Measurements from ENCODE around the gene MRPL19.
"Not testable (repeated sequence)": the region's sequence is repeated elsewhere in the genome, so short reads cannot be mapped to it uniquely, and the experiment has no call there.

Gene MRPL19

GRCh38 chr2:75707901-75708300, 61.3 kb downstream of the MRPL19 start:
- no peak overlapping the region for H3K4me3 ChIP-seq (replicated peaks; ENCODE audit: low read depth, low read length)
- no peak for TF ChIP-seq CTCF (IDR thresholded peaks at IDR 0.05; ENCODE audit: low read length, missing control alignments)
- peak; percentile 13 for DNase-seq (ENCODE audit: low read depth)

- no peak for TF ChIP-seq CTCF (IDR thresholded peaks at IDR 0.05; ENCODE audit: low read length, missing control alignments)
- DNase-seq (ENCODE audit: low read depth) = no peak
- H3K4me3 ChIP-seq (replicated peaks; ENCODE audit: low read depth, low read length) = peak overlapping the region; percentile 57
Observed at GRCh38 chr2:75709297-75709696, 62.7 kb downstream of the MRPL19 start.

- DNase-seq (ENCODE audit: low read depth) = no peak
- TF ChIP-seq CTCF (IDR thresholded peaks at IDR 0.05; ENCODE audit: low read length, missing control alignments) = no peak
- H3K4me3 ChIP-seq (replicated peaks; ENCODE audit: low read depth, low read length) = peak overlapping the region; percentile 57
Observed at GRCh38 chr2:75710220-75710576, 63.6 kb downstream of the MRPL19 start.

GRCh38 chr2:75710577-75711253, 64.1 kb downstream of the MRPL19 start, which contains the start of gene GCFC2:
GCFC2 (minus strand) TSS chr2:75710915; CDS start chr2:75710855, 60 bp downstream.
- peak within 1 kb of the TSS; percentile 57 for H3K4me3 ChIP-seq (replicated peaks; ENCODE audit: low read depth, low read length)
- peak; percentile 13 for TF ChIP-seq CTCF (IDR thresholded peaks at IDR 0.05; ENCODE audit: low read length, missing control alignments)

GRCh38 chr2:75711590-75711989, 65.0 kb downstream of the MRPL19 start:
- DNase-seq (ENCODE audit: low read depth); H3K4me3 ChIP-seq (replicated peaks; ENCODE audit: low read depth, low read length): not testable (repeated sequence)

More at GRCh38 chr2:75710577-75711253, 64.1 kb downstream of the MRPL19 start, which contains the start of gene GCFC2:
- peak; percentile 89 for DNase-seq (ENCODE audit: low read depth)

GRCh38 chr2:75716406-75716805, 69.8 kb downstream of the MRPL19 start:
- peak; percentile 2 for TF ChIP-seq CTCF (IDR thresholded peaks at IDR 0.05; ENCODE audit: low read length, missing control alignments)
- H3K4me3 ChIP-seq (replicated peaks; ENCODE audit: low read depth, low read length) = no peak overlapping the region
- DNase-seq (ENCODE audit: low read depth) = peak; percentile 25

- DNase-seq (ENCODE audit: low read depth) = no peak
- H3K4me3 ChIP-seq (replicated peaks; ENCODE audit: low read depth, low read length) = no peak overlapping the region
- TF ChIP-seq CTCF (IDR thresholded peaks at IDR 0.05; ENCODE audit: low read length, missing control alignments) = no peak
Observed at GRCh38 chr2:75719616-75720015, 73.0 kb downstream of the MRPL19 start.

All from fibroblast of pulmonary artery (primary cell).